HEK293 (cell line): ENCODE data around the gene SNAPIN.
A peak's percentile ranks its signal among the peaks of the same experiment; 100 is the strongest.

Source experiments
- CTCF ChIA-PET: fragments of 350-600 bp; formaldehyde crosslinking; extraction: SDS; loops from one replicate; lab custom pipeline; 2021; ENCODE audit warnings: antibody characterized with exemption; lab: Yijun Ruan, JAX
- POLR2A ChIA-PET: fragments of 300-600 bp; formaldehyde crosslinking; extraction: SDS; loops from one replicate; lab custom pipeline; 2020; ENCODE audit warnings: antibody characterized with exemption, inconsistent platforms; lab: Yijun Ruan, JAX
- H3K27ac ChIP-seq: fragments of 200-500 bp; sonication (Bioruptor generic); 2 replicates; pipeline ENCODE4 v1.5.1; 2014; ENCODE audit warnings: low read depth, low read length, control low read depth, inconsistent platforms; ENCODE audit errors: extremely low read depth
- H3K36me3 ChIP-seq, 2 experiments: fragments of 200-500 bp in 1 of 2; sonication (Bioruptor generic) in 1 of 2; 1 replicate in 1 of 2; 2 replicates in 1 of 2; pipeline ENCODE4 v1.5.1; 2014 to 2017; ENCODE audit warnings: inconsistent platforms in 2 of 2, low read length in 2 of 2; ENCODE audit not compliant: control insufficient read depth in 2 of 2, insufficient read depth in 1 of 2
- H3K4me1 ChIP-seq: fragments of 200-500 bp; sonication (Bioruptor generic); 2 replicates; pipeline ENCODE4 v1.5.1; 2014; ENCODE audit warnings: mild to moderate bottlenecking, low read length, inconsistent platforms; ENCODE audit not compliant: control insufficient read depth, insufficient read depth
- H3K4me3 ChIP-seq: 2 replicates; pipeline ENCODE4 v1.5.1; 2011; ENCODE audit warnings: low read depth, mild to moderate bottlenecking, control low read depth, low read length, moderate library complexity
- H3K9me3 ChIP-seq: fragments of 200-500 bp; sonication (Bioruptor generic); 2 replicates; pipeline ENCODE4 v1.5.1; 2014; ENCODE audit warnings: low read depth, low read length, inconsistent platforms; ENCODE audit not compliant: control insufficient read depth, insufficient read depth
- GLIS1 ChIP-seq: fragments of 450-650 bp; formaldehyde crosslinking; IDR thresholded peaks from 2 replicates; pipeline ENCODE4 v1.5.1; 2016; ENCODE audit warnings: missing biosample characterization, missing genetic modification characterization
- PRDM1 ChIP-seq: fragments of 450-650 bp; formaldehyde crosslinking; IDR thresholded peaks from 2 replicates; pipeline ENCODE4; 2016; ENCODE audit warnings: missing biosample characterization, missing genetic modification characterization
- ZFHX2 ChIP-seq: fragments of 450-650 bp; formaldehyde crosslinking; conservative IDR thresholded peaks from 2 replicates; pipeline ENCODE4 v1.5.1; 2016; ENCODE audit warnings: missing biosample characterization, missing genetic modification characterization
- ZNF112 ChIP-seq: fragments of 450-650 bp; formaldehyde crosslinking; IDR thresholded peaks from 2 replicates; pipeline ENCODE4 v1.5.0; 2017; ENCODE audit warnings: missing biosample characterization, missing genetic modification characterization
- ZNF202 ChIP-seq: fragments of 450-650 bp; formaldehyde crosslinking; IDR thresholded peaks from 2 replicates; pipeline ENCODE4 v1.5.1; 2016; ENCODE audit warnings: missing biosample characterization, missing genetic modification characterization, borderline replicate concordance
- ZNF223 ChIP-seq: fragments of 450-650 bp; formaldehyde crosslinking; IDR thresholded peaks from 2 replicates; pipeline ENCODE4 v1.5.1; 2016; ENCODE audit warnings: missing biosample characterization, missing genetic modification characterization
- ZNF776 ChIP-seq: fragments of 450-650 bp; formaldehyde crosslinking; IDR thresholded peaks from 2 replicates; pipeline ENCODE4 v1.5.0; 2017; ENCODE audit warnings: missing biosample characterization, missing genetic modification characterization, borderline replicate concordance
- TF ChIP-seq, protein P1 (sequence below): fragments of 450-650 bp; formaldehyde crosslinking; IDR thresholded peaks from 2 replicates; pipeline ENCODE4 v1.5.1; 2016; ENCODE audit warnings: missing biosample characterization, missing genetic modification characterization
- TF ChIP-seq, protein P2 (sequence below): fragments of 450-650 bp; formaldehyde crosslinking; IDR thresholded peaks from 2 replicates; pipeline ENCODE4 v1.5.1; 2016; ENCODE audit warnings: missing biosample characterization, missing genetic modification characterization

The SNAPIN gene

DNA sequence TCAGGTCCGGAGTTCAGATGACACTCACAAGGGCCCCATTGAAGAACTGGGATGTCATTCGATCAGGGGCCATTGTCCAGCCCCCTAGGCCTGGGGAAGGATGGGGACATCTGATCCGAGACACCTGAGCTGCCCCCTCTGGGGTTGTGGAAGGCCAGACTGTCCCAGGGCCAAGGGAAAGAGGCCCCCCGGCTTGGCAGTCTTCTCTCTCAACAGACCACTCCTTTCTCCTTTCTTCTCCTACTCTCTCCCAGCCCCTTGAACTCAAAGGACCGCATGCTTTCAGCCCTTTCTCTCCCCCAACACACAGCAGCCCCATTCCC is 29.2 kb upstream of the SNAPIN start:
- no peaks in the 10 kb centered on the region for H3K9me3 ChIP-seq
- peaks cover 0 to 15% of the 10 kb centered on the region in 2 experiments; a peak in 2 of 3 replicates for H3K36me3 ChIP-seq
- H3K4me3 ChIP-seq = no peak overlapping the region
- TF ChIP-seq, protein P1, sequence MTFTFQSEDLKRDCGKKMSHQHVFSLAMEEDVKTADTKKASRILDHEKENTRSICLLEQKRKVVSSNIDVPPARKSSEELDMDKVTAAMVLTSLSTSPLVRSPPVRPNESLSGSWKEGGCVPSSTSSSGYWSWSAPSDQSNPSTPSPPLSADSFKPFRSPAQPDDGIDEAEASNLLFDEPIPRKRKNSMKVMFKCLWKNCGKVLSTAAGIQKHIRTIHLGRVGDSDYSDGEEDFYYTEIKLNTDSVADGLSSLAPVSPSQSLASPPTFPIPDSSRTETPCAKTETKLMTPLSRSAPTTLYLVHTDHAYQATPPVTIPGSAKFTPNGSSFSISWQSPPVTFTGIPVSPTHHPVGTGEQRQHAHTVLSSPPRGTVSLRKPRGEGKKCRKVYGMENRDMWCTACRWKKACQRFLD (tag by site-specific recombination) = no peak
- TF ChIP-seq GLIS1 (tag by site-specific recombination) (peak; percentile 36; the same call in 1 of the 2 replicates), PRDM1 (tag by site-specific recombination) (peak; percentile 82)
- TF ChIP-seq, all 188 proteins: peak for 2
- CTCF ChIA-PET = interaction anchor here (0.7 to 7.4 kb wide), 5 partner anchors 51 to 277 kb away, joined by 4 to 54 read pairs (median 5); no protein-coding TSS in a partner anchor
- H3K4me1 ChIP-seq = 0 out of 2 replicates have a peak, but pooled peaks cover 3% of the 10 kb centered on the region
- POLR2A ChIA-PET = interaction anchor here (1.0 to 2.6 kb wide), 3 partner anchors 18 to 63 kb away, joined by 3 to 13 read pairs (median 3); no protein-coding TSS in a partner anchor
- H3K27ac ChIP-seq = no peak overlapping the region

DNA sequence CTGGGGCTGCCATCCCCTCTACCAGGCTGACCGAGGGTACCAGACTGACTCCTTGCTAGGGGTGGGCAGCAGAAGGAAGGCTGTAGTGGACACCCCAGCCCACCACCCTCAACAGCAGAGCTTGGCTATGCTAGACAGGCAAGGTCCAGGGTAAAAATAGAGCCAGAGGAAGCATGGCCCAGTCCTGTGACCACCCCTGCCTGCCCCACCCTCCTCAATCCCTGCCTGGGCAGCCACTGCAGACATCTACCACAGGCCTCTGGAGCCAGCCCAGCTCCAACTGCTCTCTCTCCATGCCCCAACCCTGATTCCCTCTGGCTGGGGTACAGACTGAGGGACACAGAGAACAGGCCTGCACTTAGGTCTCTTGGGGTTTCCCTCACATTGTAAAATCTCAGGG is 28.5 kb upstream of the SNAPIN start:
- Histone ChIP-seq H3K9me3 (no peaks in the 10 kb centered on the region), H3K27ac (no peak overlapping the region), H3K4me3 (no peak overlapping the region), H3K36me3 (peaks cover 0 to 10% of the 10 kb centered on the region in 2 experiments; a peak in 2 of 3 replicates), H3K4me1 (0 out of 2 replicates have a peak, but pooled peaks cover 3% of the 10 kb centered on the region)
- CTCF ChIA-PET = interaction anchor here (0.6 to 7.4 kb wide), 3 partner anchors 43 to 119 kb away, joined by 3 to 54 read pairs (median 4); no protein-coding TSS in a partner anchor
- TF ChIP-seq ZNF223 = 0 out of 2 replicates have a peak, but pooled peaks have one; percentile 19
- TF ChIP-seq, protein P2, sequence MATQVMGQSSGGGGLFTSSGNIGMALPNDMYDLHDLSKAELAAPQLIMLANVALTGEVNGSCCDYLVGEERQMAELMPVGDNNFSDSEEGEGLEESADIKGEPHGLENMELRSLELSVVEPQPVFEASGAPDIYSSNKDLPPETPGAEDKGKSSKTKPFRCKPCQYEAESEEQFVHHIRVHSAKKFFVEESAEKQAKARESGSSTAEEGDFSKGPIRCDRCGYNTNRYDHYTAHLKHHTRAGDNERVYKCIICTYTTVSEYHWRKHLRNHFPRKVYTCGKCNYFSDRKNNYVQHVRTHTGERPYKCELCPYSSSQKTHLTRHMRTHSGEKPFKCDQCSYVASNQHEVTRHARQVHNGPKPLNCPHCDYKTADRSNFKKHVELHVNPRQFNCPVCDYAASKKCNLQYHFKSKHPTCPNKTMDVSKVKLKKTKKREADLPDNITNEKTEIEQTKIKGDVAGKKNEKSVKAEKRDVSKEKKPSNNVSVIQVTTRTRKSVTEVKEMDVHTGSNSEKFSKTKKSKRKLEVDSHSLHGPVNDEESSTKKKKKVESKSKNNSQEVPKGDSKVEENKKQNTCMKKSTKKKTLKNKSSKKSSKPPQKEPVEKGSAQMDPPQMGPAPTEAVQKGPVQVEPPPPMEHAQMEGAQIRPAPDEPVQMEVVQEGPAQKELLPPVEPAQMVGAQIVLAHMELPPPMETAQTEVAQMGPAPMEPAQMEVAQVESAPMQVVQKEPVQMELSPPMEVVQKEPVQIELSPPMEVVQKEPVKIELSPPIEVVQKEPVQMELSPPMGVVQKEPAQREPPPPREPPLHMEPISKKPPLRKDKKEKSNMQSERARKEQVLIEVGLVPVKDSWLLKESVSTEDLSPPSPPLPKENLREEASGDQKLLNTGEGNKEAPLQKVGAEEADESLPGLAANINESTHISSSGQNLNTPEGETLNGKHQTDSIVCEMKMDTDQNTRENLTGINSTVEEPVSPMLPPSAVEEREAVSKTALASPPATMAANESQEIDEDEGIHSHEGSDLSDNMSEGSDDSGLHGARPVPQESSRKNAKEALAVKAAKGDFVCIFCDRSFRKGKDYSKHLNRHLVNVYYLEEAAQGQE (tag by site-specific recombination) = no peak
- POLR2A ChIA-PET = interaction anchor here (0.9 to 1.5 kb wide), 3 partner anchors 16 to 63 kb away, joined by 3 to 6 read pairs (median 3); no protein-coding TSS in a partner anchor

DNA sequence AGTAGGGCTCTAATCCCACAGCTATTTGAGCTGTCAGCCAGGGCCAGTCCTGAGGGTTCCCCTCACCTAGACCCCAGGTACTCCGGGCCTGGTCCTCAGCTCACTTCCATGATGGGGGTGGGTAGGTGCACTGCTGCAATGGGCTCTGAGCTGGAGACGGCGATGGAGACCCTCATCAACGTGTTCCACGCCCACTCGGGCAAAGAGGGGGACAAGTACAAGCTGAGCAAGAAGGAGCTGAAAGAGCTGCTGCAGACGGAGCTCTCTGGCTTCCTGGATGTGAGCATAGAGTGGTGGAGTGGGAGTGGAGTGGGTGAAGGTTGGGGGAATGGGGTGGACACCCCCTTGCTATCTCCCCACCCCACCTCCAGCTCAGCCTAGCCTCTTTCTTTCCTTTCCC is 28.1 kb upstream of the SNAPIN start:
- POLR2A ChIA-PET = interaction anchor here (0.9 to 1.5 kb wide), 3 partner anchors 16 to 64 kb away, joined by 3 to 6 read pairs (median 3); no protein-coding TSS in a partner anchor
- Histone ChIP-seq H3K27ac (no peak overlapping the region), H3K36me3 (peaks cover 0 to 7% of the 10 kb centered on the region in 2 experiments; a peak in 2 of 3 replicates), H3K4me3 (no peak overlapping the region), H3K4me1 (0 out of 2 replicates have a peak, but pooled peaks cover 3% of the 10 kb centered on the region), H3K9me3 (no peaks in the 10 kb centered on the region)
- TF ChIP-seq ZFHX2 (peak; percentile 58; the same call in 1 of the 2 replicates), ZNF202 (no peak), ZNF776 (tag by site-specific recombination) (no peak), ZNF112 (tag by site-specific recombination) (no peak)
- TF ChIP-seq, protein P2 (tag by site-specific recombination) = no peak
- CTCF ChIA-PET = interaction anchor here (1.3 to 7.4 kb wide), 2 partner anchors 58 to 120 kb away, joined by 4 to 54 read pairs; no protein-coding TSS in a partner anchor
